GM23338 (cell line): ENCODE measurements around the gene STAT1. TPM values are rescaled to one million over a fixed set of nuclear protein-coding genes. Genes with fewer than 3 reads are reported as not detected.

Experiments
- ATAC-seq: fragments of 200-7000 bp; cut with Tn5 transposase; 3 replicates; pipeline ENCODE4 v1.9.1; 2020
- DNase-seq: peaks from one replicate; pipeline ENCODE4 v3.0.0-alpha.2; 2015; ENCODE audit warnings: low spot score
- H2AFZ ChIP-seq: fragments of 200-600 bp; sonication (generic); 2 replicates; pipeline ENCODE4 v1.8.0; 2016; ENCODE audit warnings: antibody characterized with exemption, mild to moderate bottlenecking, moderate library complexity
- H3F3A ChIP-seq: fragments of 200-600 bp; sonication (generic); replicated peaks from 2 replicates; pipeline ENCODE4 v1.8.0; 2017; ENCODE audit warnings: antibody characterized with exemption, mixed run types, low read depth
- H3K27ac ChIP-seq: fragments of 200-600 bp; sonication (generic); 2 replicates; pipeline ENCODE4 v1.6.1; 2016; ENCODE audit warnings: low read depth
- H3K27me3 ChIP-seq: fragments of 200-600 bp; sonication (generic); 2 replicates; pipeline ENCODE4 v1.8.0; 2016; ENCODE audit warnings: mild to moderate bottlenecking, mixed run types, moderate library complexity; ENCODE audit not compliant: insufficient read depth
- H3K36me3 ChIP-seq: fragments of 200-600 bp; sonication (generic); 2 replicates; pipeline ENCODE4 v1.8.0; 2016; ENCODE audit warnings: mild to moderate bottlenecking; ENCODE audit not compliant: insufficient read depth
- H3K4me1 ChIP-seq: fragments of 200-600 bp; sonication (generic); 2 replicates; pipeline ENCODE4 v1.8.0; 2016; ENCODE audit warnings: mild to moderate bottlenecking, moderate library complexity; ENCODE audit not compliant: insufficient read depth
- H3K4me2 ChIP-seq: fragments of 200-600 bp; sonication (generic); 2 replicates; pipeline ENCODE4 v1.7.1; 2017; ENCODE audit warnings: mixed run types
- H3K4me3 ChIP-seq: fragments of 200-600 bp; sonication (generic); 2 replicates; pipeline ENCODE4 v1.6.1; 2016; ENCODE audit warnings: mixed run types
- H3K79me2 ChIP-seq: fragments of 200-600 bp; sonication (generic); replicated peaks from 2 replicates; pipeline ENCODE4 v1.8.0; 2017; ENCODE audit warnings: mild to moderate bottlenecking; ENCODE audit not compliant: insufficient read depth
- H3K9me2 ChIP-seq: fragments of 200-600 bp; sonication (generic); 2 replicates; pipeline ENCODE4 v1.8.0; 2017; ENCODE audit not compliant: insufficient read depth
- H4K20me1 ChIP-seq: fragments of 200-600 bp; sonication (generic); replicated peaks from 2 replicates; pipeline ENCODE4 v1.8.0; 2017; ENCODE audit warnings: mild to moderate bottlenecking; ENCODE audit not compliant: insufficient read depth
- H3K27ac Mint-ChIP-seq: 2 replicates; pipeline ENCODE4 v1.8.0; 2020; ENCODE audit warnings: inconsistent platforms, mild to moderate bottlenecking, moderate library complexity, mixed read lengths
- H3K27me3 Mint-ChIP-seq: 3 replicates; pipeline ENCODE4 v1.8.0; 2022; ENCODE audit warnings: low read depth, mild to moderate bottlenecking, moderate library complexity, mixed read lengths, inconsistent platforms; ENCODE audit not compliant: insufficient read depth, poor library complexity
- H3K36me3 Mint-ChIP-seq: 3 replicates; pipeline ENCODE4 v1.8.0; 2021; ENCODE audit warnings: low read depth, mild to moderate bottlenecking, inconsistent platforms, moderate library complexity, mixed read lengths
- H3K4me1 Mint-ChIP-seq: 3 replicates; pipeline ENCODE4 v1.8.0; 2020; ENCODE audit warnings: mild to moderate bottlenecking, inconsistent platforms, mixed read lengths
- H3K4me3 Mint-ChIP-seq: 3 replicates; pipeline ENCODE4 v1.8.0; 2021; ENCODE audit warnings: moderate library complexity, mild to moderate bottlenecking, inconsistent platforms, mixed read lengths
- H3K9me3 Mint-ChIP-seq: 3 replicates; pipeline ENCODE4 v1.8.0; 2020; ENCODE audit warnings: moderate library complexity, mild to moderate bottlenecking, inconsistent platforms, mixed read lengths
- CREB1 ChIP-seq: fragments of 250-450 bp; sonication (Bioruptor Pico); IDR thresholded peaks from 2 replicates; pipeline ENCODE4 v1.5.0; 2020; ENCODE audit warnings: low read depth, mild to moderate bottlenecking, moderate library complexity
- CTCF ChIP-seq, 2 experiments: fragments of 200-600 bp in 1 of 2; sonication (generic) in 1 of 2; conservative IDR thresholded peaks; 2 replicates each; pipeline versions ENCODE4 v1.5.1 to v1.6.1; 2016 to 2017; ENCODE audit warnings: antibody characterized with exemption in 2 of 2, low read depth in 2 of 2, mild to moderate bottlenecking in 2 of 2, moderate library complexity in 1 of 2
- ETS1 ChIP-seq: IDR thresholded peaks from 2 replicates; pipeline ENCODE4 v1.6.1; 2016; ENCODE audit warnings: antibody characterized with exemption
- EZH2 ChIP-seq: fragments of 200-600 bp; sonication (generic); IDR thresholded peaks from one replicate; pipeline ENCODE4 v1.8.0; 2017; ENCODE audit warnings: antibody characterized with exemption, mild to moderate bottlenecking, low read depth; ENCODE audit not compliant: unreplicated experiment
- JUNB ChIP-seq: IDR thresholded peaks from one replicate; pipeline ENCODE4 v1.6.1; 2016; ENCODE audit warnings: antibody characterized with exemption; ENCODE audit not compliant: unreplicated experiment
- NANOG ChIP-seq: IDR thresholded peaks from 2 replicates; pipeline ENCODE4 v1.6.1; 2016; ENCODE audit warnings: antibody characterized with exemption, borderline replicate concordance
- POLR2AphosphoS5 ChIP-seq: IDR thresholded peaks from 2 replicates; pipeline ENCODE4 v1.6.1; 2016; ENCODE audit warnings: antibody characterized with exemption, low read depth
- REST ChIP-seq: IDR thresholded peaks from one replicate; pipeline ENCODE4 v1.6.1; 2018; ENCODE audit warnings: antibody characterized with exemption; ENCODE audit not compliant: unreplicated experiment
- STAT1 ChIP-seq: IDR thresholded peaks from one replicate; pipeline ENCODE4 v1.6.1; 2016; ENCODE audit warnings: antibody characterized with exemption; ENCODE audit not compliant: unreplicated experiment
- ZNF114 ChIP-seq: fragments of 250-450 bp; sonication (Bioruptor Pico); IDR thresholded peaks from 2 replicates; pipeline ENCODE4 v1.5.0; 2020; ENCODE audit warnings: mild to moderate bottlenecking, moderate library complexity
- ZNF331 ChIP-seq: fragments of 250-450 bp; sonication (Bioruptor Pico); IDR thresholded peaks from 2 replicates; pipeline ENCODE4 v1.5.0; 2020; ENCODE audit warnings: low read depth, mild to moderate bottlenecking, moderate library complexity
- polyA plus RNA-seq: library from polyadenylated mRNA; unstranded; fragments of >200 nt; fragmentation: Nextera tagmentation; extraction: Ambion mirVana; gene quantifications from 2 replicates; pipeline ENCODE4 v1.2.1, GENCODE V29; 2016
- total RNA-seq: library from RNA; depleted of rRNA; stranded (reverse); fragments of >200 nt; shearing (Covaris generic); gene quantifications from 2 replicates; pipeline ENCODE4 v1.2.3, GENCODE V29; 2014

The STAT1 gene
- total and polyA plus RNA-seq, 2 experiments from 2014 or later: 15.1 to 47.4 TPM

GRCh38 chr2:191006297-191006696 lies 7.7 kb downstream of the STAT1 start:
- H2AFZ ChIP-seq: no peak overlapping the region
- no peak for TF ChIP-seq ZNF331
- no peak for TF ChIP-seq CREB1
- H3K79me2 ChIP-seq: peaks cover 7% of the 10 kb centered on the region
- no peaks in the 10 kb centered on the region for H3K4me1 ChIP-seq
- H3K27me3 ChIP-seq: no peaks in the 10 kb centered on the region
- H3K9me3 Mint-ChIP-seq: no peaks in the 10 kb centered on the region; the same call in 2 of the 3 replicates
- H3K27ac ChIP-seq: no peak overlapping the region
- DNase-seq: no peak
- H3F3A ChIP-seq: no peaks in the 10 kb centered on the region
- H3K27me3 Mint-ChIP-seq: no peaks in the 10 kb centered on the region
- H3K4me1 Mint-ChIP-seq: no peaks in the 10 kb centered on the region
- no peak overlapping the region for H3K27ac Mint-ChIP-seq
- ATAC-seq: no peak
- no peak overlapping the region for H3K4me3 ChIP-seq
- H3K36me3 ChIP-seq: peaks cover 60% of the 10 kb centered on the region
- no peak overlapping the region for H3K4me3 Mint-ChIP-seq
- H3K4me2 ChIP-seq: no peak overlapping the region
- H3K36me3 Mint-ChIP-seq: peaks cover 54% of the 10 kb centered on the region
- H3K9me2 ChIP-seq: no peaks in the 10 kb centered on the region
- no peaks in the 10 kb centered on the region; the same call in 1 of the 2 replicates for H4K20me1 ChIP-seq

- H3K9me2 ChIP-seq: no peaks in the 10 kb centered on the region
- H3F3A ChIP-seq: no peaks in the 10 kb centered on the region; the same call in 1 of the 2 replicates
- no peak overlapping the region for H3K4me2 ChIP-seq
- H3K36me3 ChIP-seq: peaks cover 62% of the 10 kb centered on the region
- peaks cover 4% of the 10 kb centered on the region; the same call in 1 of the 2 replicates for H4K20me1 ChIP-seq
- no peak overlapping the region for H2AFZ ChIP-seq
- no peaks in the 10 kb centered on the region; the same call in 2 of the 3 replicates for H3K9me3 Mint-ChIP-seq
- H3K4me1 Mint-ChIP-seq: no peaks in the 10 kb centered on the region
- H3K27ac Mint-ChIP-seq: no peak overlapping the region
- H3K27ac ChIP-seq: no peak overlapping the region
- no peaks in the 10 kb centered on the region for H3K27me3 ChIP-seq
- H3K4me3 ChIP-seq: no peak overlapping the region
- DNase-seq (no peak), ATAC-seq (no peak)
- H3K79me2 ChIP-seq: no peaks in the 10 kb centered on the region
- H3K36me3 Mint-ChIP-seq: peaks cover 77% of the 10 kb centered on the region
- no peak overlapping the region for H3K4me3 Mint-ChIP-seq
- H3K4me1 ChIP-seq: no peaks in the 10 kb centered on the region
- no peaks in the 10 kb centered on the region for H3K27me3 Mint-ChIP-seq
- TF ChIP-seq STAT1 (no peak), ETS1 (no peak), NANOG (no peak), POLR2AphosphoS5 (no peak), REST (no peak), ZNF114 (CRISPR knock-in tag) (no peak), JUNB (no peak), CTCF (conservative IDR thresholded peaks at IDR 0.05; ENCODE audit: low read depth in 2 of 2) (no peak), CREB1 (no peak), EZH2 (no peak)
Measured at GRCh38 chr2:191003405-191004309, 10.3 kb downstream of the STAT1 start.
